GM12865 (cell line): ENCODE data around the gene HORMAD1.
"Not testable (repeated sequence)": the region's sequence is repeated elsewhere in the genome, so short reads cannot be mapped to it uniquely, and the experiment has no call there.

Experiments used
- DNase-seq: peaks from one replicate; pipeline ENCODE4 v3.0.0; 2010; ENCODE audit warnings: low read depth
- H3K4me3 ChIP-seq: 2 replicates; pipeline ENCODE4 v1.5.1; 2011; ENCODE audit warnings: mild to moderate bottlenecking, low read depth, low read length, control low read depth
- CTCF ChIP-seq: IDR thresholded peaks from 2 replicates; pipeline ENCODE4 v1.5.1; 2011; ENCODE audit warnings: low read length, control low read depth, low read depth, inconsistent platforms; ENCODE audit not compliant: insufficient read depth; ENCODE audit errors: missing control alignments

HORMAD1 gene

DNA sequence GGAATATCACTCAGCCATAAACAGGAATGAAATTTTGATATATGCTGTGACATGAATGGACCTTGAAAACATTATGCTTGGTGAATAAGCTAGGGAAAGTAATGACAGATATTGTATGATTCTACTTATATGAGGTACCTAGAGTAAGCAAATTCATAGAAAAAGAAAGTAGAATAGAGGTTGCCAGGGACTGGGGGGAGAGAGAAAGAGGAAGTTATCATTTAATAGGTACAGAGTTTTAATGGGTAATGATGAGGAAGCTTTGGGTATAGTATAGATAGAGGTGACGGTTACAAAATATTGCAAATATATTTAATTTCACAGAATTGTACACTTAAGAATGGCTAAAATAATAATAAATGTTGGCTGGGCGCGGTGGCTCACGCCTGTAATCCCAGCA lies 60.1 kb downstream of the HORMAD1 start:
- H3K4me3 ChIP-seq = no peak overlapping the region
- no peak for DNase-seq
- no peak for TF ChIP-seq CTCF

DNA sequence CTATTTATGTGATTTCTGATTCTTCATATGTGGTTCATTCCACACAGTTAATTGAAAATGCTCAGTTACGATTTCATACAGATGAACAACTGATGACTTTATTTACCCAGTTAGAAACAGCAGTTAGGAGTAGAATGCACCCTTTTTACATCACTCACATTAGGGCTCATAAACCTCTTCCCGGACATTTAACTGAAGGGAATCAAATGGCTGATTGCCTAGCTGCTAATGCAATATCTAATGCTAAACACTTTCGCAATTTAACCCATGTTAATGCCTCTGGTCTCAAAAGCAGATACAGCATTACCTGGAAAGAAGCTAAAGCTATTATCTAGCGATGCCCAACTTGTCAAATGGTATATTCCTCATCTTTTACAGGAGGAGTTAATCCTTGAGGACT lies 63.6 kb downstream of the HORMAD1 start:
- not testable (repeated sequence) for DNase-seq, H3K4me3 ChIP-seq

- not testable (repeated sequence) for DNase-seq, H3K4me3 ChIP-seq
Observed at GRCh38 chr1:150654635-150655034, 66.1 kb downstream of the HORMAD1 start.

DNA sequence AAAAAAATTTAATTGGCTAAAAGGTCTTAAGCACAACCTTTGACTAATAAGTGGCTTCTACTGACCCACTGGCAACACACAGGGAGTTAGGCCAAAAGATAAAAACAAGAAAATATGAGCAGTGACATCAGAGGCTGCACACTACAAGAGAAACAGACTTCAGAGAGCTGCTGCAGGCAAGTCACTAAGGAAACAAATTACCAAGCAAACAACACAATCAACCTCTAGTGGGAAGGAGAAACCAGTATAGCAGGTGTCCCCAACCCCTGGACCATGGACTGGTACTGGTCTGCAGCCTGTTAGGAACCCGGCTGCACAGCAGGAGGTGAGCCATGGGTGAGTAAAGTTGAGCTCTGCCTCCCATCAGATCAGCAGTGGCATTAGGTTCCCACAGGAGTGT lies 70.5 kb downstream of the HORMAD1 start:
- TF ChIP-seq CTCF = no peak
- DNase-seq = no peak
- H3K4me3 ChIP-seq = no peak overlapping the region

- no peak for TF ChIP-seq CTCF
- no peak for DNase-seq
- H3K4me3 ChIP-seq = no peak overlapping the region
Observed at GRCh38 chr1:150649441-150650075, 71.1 kb downstream of the HORMAD1 start.
